Stimulated activated CD4-positive, alpha-beta T cell treated with anti-CD3 and anti-CD28 coated beads, Interleukin-12 subunit alpha, Interleukin-12 subunit beta, amount 100 ng/mL, for 4 hours (primary cell): ENCODE measurements around the gene BLM.

Experiments
- DNase-seq: peaks from one replicate; pipeline ENCODE4 v3.0.0-alpha.2; 2020

BLM gene

GRCh38 chr15:90742087-90742486 lies 24.9 kb downstream of the BLM start:
- no peak for DNase-seq

- no peak for DNase-seq
These were observed 26.3 kb downstream of the BLM start for GRCh38 chr15:90743407-90743806.

GRCh38 chr15:90744759-90745402 lies 27.7 kb downstream of the BLM start:
- no peak for DNase-seq

- no peak for DNase-seq
These were observed 32.6 kb downstream of the BLM start for GRCh38 chr15:90749754-90750153.

GRCh38 chr15:90750186-90750585 lies 33.0 kb downstream of the BLM start:
- DNase-seq: no peak

GRCh38 chr15:90751300-90751825 lies 34.2 kb downstream of the BLM start:
- DNase-seq: no peak

GRCh38 chr15:90756916-90757315 lies 39.8 kb downstream of the BLM start:
- DNase-seq: no peak

GRCh38 chr15:90757461-90757860 lies 40.3 kb downstream of the BLM start:
- no peak for DNase-seq

- DNase-seq: no peak
These were observed 43.6 kb downstream of the BLM start for GRCh38 chr15:90760661-90761232.

- no peak for DNase-seq
These were observed 44.5 kb downstream of the BLM start for GRCh38 chr15:90761629-90762028.

- no peak for DNase-seq
These were observed 45.0 kb downstream of the BLM start for GRCh38 chr15:90762109-90762508.

GRCh38 chr15:90763366-90764099 lies 46.4 kb downstream of the BLM start:
- DNase-seq: no peak

- DNase-seq: no peak
These were observed 48.4 kb downstream of the BLM start for GRCh38 chr15:90765531-90765930.

- DNase-seq: no peak
These were observed 48.8 kb downstream of the BLM start for GRCh38 chr15:90765966-90766365.

GRCh38 chr15:90769375-90769774 lies 52.2 kb downstream of the BLM start:
- DNase-seq: no peak

GRCh38 chr15:90773485-90773884 lies 56.3 kb downstream of the BLM start:
- no peak for DNase-seq

GRCh38 chr15:90774731-90775514 lies 57.8 kb downstream of the BLM start:
- DNase-seq: no peak

- DNase-seq: no peak
These were observed 63.8 kb downstream of the BLM start for GRCh38 chr15:90780916-90781315.

GRCh38 chr15:90782442-90782841 lies 65.3 kb downstream of the BLM start:
- DNase-seq: no peak

GRCh38 chr15:90787881-90788280 lies 70.7 kb downstream of the BLM start:
- no peak for DNase-seq

GRCh38 chr15:90789462-90789861 lies 72.3 kb downstream of the BLM start:
- DNase-seq: no peak

GRCh38 chr15:90790057-90790456 lies 72.9 kb downstream of the BLM start:
- no peak for DNase-seq

- DNase-seq: no peak
These were observed 73.4 kb downstream of the BLM start for GRCh38 chr15:90790561-90790960.
